WTC11 (cell line): Measurements from ENCODE around the gene HMGB4.

Source experiments
- FOXJ3 ChIP-seq: sonication (generic); formaldehyde crosslinking; IDR thresholded peaks from 2 replicates; pipeline ENCODE4 v1.9.0; 2021; ENCODE audit warnings: missing genetic modification reagents, mild to moderate bottlenecking, borderline replicate concordance
- JUN ChIP-seq: sonication (generic); formaldehyde crosslinking; IDR thresholded peaks from 2 replicates; pipeline ENCODE4 v1.8.0; 2023; ENCODE audit warnings: mild to moderate bottlenecking, missing genetic modification reagents
- STAT6 ChIP-seq: sonication (generic); formaldehyde crosslinking; conservative IDR thresholded peaks from 2 replicates; pipeline ENCODE4 v1.8.1; 2023; ENCODE audit warnings: mild to moderate bottlenecking, low read depth, missing genetic modification reagents, moderate library complexity
- USF2 ChIP-seq: sonication (generic); formaldehyde crosslinking; IDR thresholded peaks from 2 replicates; pipeline ENCODE4 v1.8.1; 2023; ENCODE audit warnings: mild to moderate bottlenecking, missing genetic modification reagents, moderate library complexity
- TF ChIP-seq, protein P1 (sequence below): fragments of 200-600 bp; IDR thresholded peaks from 2 replicates; pipeline ENCODE4 v1.8.0; 2022; ENCODE audit warnings: antibody characterized with exemption
- TF ChIP-seq, protein P2 (sequence below): sonication (generic); formaldehyde crosslinking; IDR thresholded peaks from 2 replicates; pipeline ENCODE4 v1.8.0; 2023; ENCODE audit warnings: missing genetic modification reagents, mild to moderate bottlenecking, borderline replicate concordance

DNA sequence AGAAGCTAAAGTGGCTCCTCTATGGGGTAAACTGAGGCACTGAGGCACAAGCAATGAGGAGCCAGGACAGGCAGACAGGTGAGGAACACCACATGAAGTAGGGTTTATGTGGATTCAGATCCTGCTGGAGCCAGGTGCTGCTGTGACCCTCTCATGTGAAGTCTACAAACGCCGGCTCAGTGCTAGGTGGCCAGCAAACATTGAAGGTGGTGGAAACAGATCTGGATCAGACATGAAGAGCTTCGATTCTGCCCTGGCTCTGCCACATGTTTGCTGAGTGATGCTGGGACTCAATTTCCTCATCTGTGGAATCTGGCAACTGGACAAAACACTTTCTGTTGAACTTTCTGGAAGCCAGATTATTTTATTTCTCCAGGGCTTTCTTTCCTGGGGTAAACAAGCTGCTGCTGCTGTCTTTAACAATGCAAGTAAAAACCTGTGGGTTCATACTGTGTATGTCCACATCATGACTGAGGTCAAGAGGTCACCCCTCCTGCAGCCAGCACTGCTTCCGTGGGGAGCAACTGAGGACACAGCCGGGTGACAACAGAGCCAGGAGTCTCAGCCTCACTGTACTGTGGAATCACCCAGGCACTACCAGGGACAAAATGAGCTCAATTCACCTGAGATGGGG is 33.3 kb downstream of the HMGB4 start:
- TF ChIP-seq, protein P1, sequence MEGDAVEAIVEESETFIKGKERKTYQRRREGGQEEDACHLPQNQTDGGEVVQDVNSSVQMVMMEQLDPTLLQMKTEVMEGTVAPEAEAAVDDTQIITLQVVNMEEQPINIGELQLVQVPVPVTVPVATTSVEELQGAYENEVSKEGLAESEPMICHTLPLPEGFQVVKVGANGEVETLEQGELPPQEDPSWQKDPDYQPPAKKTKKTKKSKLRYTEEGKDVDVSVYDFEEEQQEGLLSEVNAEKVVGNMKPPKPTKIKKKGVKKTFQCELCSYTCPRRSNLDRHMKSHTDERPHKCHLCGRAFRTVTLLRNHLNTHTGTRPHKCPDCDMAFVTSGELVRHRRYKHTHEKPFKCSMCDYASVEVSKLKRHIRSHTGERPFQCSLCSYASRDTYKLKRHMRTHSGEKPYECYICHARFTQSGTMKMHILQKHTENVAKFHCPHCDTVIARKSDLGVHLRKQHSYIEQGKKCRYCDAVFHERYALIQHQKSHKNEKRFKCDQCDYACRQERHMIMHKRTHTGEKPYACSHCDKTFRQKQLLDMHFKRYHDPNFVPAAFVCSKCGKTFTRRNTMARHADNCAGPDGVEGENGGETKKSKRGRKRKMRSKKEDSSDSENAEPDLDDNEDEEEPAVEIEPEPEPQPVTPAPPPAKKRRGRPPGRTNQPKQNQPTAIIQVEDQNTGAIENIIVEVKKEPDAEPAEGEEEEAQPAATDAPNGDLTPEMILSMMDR: no peak
- TF ChIP-seq FOXJ3 (no peak), JUN (CRISPR knock-in tag) (no peak), STAT6 (no peak), USF2 (no peak)
- TF ChIP-seq, protein P2, sequence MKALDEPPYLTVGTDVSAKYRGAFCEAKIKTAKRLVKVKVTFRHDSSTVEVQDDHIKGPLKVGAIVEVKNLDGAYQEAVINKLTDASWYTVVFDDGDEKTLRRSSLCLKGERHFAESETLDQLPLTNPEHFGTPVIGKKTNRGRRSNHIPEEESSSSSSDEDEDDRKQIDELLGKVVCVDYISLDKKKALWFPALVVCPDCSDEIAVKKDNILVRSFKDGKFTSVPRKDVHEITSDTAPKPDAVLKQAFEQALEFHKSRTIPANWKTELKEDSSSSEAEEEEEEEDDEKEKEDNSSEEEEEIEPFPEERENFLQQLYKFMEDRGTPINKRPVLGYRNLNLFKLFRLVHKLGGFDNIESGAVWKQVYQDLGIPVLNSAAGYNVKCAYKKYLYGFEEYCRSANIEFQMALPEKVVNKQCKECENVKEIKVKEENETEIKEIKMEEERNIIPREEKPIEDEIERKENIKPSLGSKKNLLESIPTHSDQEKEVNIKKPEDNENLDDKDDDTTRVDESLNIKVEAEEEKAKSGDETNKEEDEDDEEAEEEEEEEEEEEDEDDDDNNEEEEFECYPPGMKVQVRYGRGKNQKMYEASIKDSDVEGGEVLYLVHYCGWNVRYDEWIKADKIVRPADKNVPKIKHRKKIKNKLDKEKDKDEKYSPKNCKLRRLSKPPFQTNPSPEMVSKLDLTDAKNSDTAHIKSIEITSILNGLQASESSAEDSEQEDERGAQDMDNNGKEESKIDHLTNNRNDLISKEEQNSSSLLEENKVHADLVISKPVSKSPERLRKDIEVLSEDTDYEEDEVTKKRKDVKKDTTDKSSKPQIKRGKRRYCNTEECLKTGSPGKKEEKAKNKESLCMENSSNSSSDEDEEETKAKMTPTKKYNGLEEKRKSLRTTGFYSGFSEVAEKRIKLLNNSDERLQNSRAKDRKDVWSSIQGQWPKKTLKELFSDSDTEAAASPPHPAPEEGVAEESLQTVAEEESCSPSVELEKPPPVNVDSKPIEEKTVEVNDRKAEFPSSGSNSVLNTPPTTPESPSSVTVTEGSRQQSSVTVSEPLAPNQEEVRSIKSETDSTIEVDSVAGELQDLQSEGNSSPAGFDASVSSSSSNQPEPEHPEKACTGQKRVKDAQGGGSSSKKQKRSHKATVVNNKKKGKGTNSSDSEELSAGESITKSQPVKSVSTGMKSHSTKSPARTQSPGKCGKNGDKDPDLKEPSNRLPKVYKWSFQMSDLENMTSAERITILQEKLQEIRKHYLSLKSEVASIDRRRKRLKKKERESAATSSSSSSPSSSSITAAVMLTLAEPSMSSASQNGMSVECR (CRISPR knock-in tag): no peak
